GM21526 (cell line): ENCODE results near the gene CPSF4.
"Not testable (repeated sequence)": the region's sequence is repeated elsewhere in the genome, so short reads cannot be mapped to it uniquely, and the experiment has no call there.

Experiments used
- ATAC-seq: cut with Tn5 transposase; IDR thresholded peaks from one replicate; pipeline ENCODE4 v1.9.1; 2021; ENCODE audit warnings: moderate library complexity; ENCODE audit not compliant: unreplicated experiment, low FRiP score

CPSF4 gene

GRCh38 chr7:99478464-99479440 lies 40.0 kb downstream of the CPSF4 start:
- no peak for ATAC-seq

DNA sequence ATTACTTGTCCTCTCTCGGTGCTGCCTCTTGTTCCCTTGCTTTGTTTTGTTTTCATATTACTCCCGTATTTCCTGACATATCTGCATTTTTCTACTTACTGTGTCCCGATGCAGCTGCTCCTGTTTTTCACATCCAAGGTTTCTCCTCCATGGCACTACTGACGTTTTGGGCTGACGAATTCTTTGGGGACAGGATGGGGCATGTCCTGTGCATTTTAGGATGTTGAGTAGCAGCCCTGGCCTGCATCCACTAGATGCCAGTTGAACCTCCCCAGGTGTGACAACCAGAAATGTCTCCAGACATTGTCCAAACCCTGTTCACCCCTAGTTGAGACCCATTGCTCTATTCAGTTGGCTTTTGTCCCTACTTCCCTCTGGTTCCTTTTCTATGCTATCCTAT lies 46.4 kb downstream of the CPSF4 start:
- ATAC-seq, result no peak

DNA sequence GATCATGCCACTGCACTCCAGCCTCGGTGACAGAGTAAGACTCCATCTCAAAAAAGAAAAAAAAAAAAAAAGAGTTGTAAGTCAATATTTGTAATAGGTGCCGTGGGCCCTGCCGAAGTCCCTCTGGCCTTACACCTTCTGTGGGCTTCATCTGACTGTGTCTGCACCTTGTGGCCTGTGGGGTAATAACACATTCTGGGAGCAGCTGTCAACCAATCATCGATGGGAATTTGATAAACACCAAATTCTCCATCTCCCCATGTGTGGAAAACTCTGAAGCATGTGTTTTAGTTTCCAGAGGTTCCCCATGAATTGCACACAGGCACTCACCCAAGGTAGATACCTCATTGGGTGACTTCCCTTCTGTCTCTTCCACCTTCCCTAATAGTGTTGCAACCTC lies 50.5 kb downstream of the CPSF4 start:
- ATAC-seq, result no peak

DNA sequence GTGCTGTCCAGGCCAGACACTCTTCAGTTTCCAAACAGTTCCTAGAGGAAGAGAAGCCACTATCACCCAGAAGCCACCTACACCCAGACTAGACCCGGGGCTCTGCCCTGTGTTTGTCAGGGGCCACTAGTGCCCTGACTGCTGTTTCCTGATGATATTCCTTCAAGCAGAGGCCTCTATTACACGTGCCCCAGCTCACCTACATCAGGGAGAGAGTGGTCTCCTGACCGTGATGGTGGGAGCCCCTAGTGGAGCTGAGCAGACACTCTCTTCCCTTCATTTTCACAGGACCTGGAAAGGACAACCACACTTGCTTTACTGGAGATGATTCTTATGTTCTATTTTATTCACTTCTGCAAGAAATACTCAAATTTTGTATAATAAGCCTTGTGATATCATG lies 52.1 kb downstream of the CPSF4 start:
- ATAC-seq, result no peak

DNA sequence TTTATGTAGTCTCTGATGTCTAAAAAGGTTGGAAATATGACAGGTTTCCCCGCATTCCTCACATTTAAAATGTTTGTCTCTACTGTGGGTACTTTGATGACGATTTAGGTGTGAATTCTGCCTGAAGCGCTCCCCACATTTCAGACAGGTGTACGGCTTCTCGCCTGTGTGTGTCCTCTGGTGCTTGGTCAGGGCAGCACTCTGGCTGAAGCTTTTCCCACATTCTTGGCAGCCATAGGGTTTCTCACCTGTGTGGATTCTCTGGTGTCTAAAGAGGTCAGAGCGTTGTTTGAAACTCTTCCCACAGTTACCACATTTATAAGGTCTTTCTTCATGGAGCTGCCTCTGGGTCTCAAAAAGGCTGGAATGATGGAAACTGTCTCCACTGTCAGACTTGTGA lies 55.1 kb downstream of the CPSF4 start:
- ATAC-seq, result no peak

DNA sequence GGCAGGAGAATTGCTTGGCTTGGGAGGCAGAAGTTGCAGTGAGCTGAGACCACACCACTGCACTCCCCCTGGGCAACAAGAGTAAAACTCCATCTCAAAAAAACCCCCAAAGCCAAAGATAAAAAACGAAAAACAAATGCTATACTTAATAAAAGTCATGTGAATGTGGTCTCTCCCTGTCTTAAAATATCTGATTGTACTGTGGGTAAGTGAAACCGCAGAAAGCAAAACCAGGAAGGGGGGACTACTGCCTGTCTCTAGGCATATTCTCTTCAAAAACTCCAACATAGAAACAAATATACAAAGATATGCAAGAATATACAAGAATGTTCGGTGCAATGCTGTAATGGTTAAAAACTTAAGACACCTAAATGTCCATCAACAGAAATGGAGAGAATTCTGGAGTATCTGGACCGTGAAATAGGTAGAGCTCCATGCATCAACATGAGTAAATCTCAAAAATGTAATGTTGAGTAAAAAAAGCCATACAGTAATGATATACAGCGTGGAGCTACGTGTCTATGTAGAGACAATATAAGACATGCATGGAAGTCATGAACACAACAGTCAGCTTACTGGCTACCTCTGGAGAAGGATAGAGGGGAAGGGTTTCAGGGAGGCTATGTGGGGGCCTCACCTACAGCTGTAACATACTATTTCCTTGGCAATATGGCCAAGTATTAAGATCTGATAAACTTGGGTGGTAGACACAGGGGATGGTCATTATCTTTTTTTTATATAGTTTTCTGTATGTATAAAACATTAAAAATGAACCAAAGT lies 59.2 kb downstream of the CPSF4 start:
- no peak for ATAC-seq

DNA sequence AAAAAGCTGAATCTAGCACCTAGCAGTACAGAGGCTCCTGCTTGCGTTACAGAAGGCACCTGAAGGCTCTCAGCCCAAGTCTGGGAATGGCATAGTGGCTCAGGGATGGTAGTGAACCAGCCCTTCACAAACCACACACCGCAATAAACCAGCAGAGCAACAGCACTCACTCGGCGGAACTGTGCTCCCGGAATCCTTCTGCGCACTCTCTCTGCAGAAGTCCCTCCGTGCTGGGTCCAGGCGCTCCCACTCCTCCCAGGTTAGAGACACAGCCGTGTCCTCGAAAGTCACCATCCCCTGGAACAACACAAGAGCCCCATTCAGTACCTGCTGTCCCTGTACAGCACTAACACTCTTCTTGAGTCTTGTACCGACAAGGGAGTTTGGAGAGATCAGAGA lies 59.8 kb downstream of the CPSF4 start:
- ATAC-seq, result no peak

DNA sequence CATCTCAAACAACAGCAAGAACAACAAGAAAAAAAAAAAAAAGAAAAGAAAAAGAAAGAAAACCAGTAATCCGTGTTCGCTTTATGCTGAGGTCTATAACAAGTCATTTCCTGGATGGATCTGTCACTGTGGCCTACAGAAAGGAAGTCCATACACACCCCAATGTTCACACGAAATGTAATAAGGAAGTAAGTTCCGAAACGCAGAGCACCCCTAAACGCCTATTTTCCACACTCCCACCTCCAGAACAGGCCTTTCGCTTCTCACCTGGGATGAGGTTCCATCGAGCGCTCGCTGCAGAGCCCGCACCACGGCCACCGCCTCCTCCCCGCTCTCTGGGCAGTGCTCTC lies 60.6 kb downstream of the CPSF4 start:
- ATAC-seq, result peak; percentile 12

- ATAC-seq, result peak; percentile 44
These were observed 61.2 kb downstream of the CPSF4 start, which contains the start of gene ZNF394 for GRCh38 chr7:99499721-99500636. ZNF394 (minus strand) TSS chr7:99500281; CDS start chr7:99500093, 188 bp downstream.

- no peak for ATAC-seq
These were observed 61.9 kb downstream of the CPSF4 start for GRCh38 chr7:99500637-99501009.

GRCh38 chr7:99501236-99501635 lies 62.5 kb downstream of the CPSF4 start:
- not testable (repeated sequence) for ATAC-seq

DNA sequence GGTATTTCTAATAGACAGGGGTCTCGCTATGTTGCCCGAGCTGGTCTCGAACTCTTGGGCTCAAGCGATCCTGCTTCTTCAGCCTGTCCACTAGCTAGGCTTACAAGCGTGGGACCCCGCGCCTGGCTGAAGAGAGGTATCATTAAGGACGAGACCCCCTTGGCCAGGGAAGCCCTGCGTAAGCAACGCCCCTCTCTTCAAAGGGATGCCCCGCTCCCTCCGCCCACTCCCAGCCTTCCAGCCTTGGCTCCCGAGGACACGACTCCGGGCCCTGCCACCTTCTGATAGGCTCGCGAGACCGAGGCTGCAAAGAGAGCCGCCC lies 65.5 kb downstream of the CPSF4 start:
- ATAC-seq, result no peak

DNA sequence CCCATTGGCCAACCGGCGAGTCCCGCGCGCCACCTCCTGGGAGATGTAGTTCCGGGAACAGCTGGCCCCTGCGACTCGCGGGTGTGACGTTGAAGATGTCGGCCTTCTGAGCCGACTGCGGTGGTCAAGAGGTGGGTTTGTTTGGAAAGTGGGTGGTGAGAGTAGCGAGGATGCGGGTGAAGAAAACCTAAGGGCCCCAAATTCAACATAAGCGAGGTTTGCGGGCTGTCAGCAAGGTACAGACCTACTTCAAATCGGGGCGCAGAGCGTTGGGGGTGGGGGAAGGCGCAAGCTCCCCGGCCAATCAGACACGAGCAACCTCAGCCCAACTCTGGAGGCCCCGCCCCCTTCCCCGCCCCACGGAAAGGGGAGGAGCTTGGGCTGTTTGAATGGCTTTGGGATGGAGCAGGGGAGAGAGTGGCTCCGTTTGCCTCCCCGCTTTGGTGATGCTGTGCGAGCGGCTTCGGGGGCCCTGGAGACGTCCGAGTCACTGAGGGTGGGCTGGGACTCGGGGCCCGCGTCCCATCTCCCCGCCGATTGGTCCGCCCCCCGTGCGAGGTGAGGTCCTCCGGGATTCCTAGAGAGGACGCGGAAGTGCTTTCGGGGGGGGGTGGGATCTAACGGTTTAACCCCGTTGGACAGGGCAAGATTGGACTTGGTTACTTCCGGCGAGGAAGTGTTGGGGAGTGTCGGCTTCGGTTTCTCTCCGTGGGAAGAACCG lies 66.0 kb downstream of the CPSF4 start, which contains the start of gene ZKSCAN5:
Gene ZKSCAN5, plus strand, starts transcription at position 60 of the 721 bp plus-strand sequence. CDS start 1,383 bp downstream, outside the sequence.
- peak; percentile 68 for ATAC-seq

- no peak for ATAC-seq
These were observed 66.5 kb downstream of the CPSF4 start for GRCh38 chr7:99505324-99505662.
